Activated CD4-positive, alpha-beta T cell treated with anti-CD3 and anti-CD28 coated beads, Interleukin-2, amount 50 U/mL, for 1 hour (primary cell): ENCODE measurements around the gene PTPRE.

Source experiments
- DNase-seq: peaks from one replicate; pipeline ENCODE4 v3.0.0-alpha.2; 2020

Gene PTPRE

GRCh38 chr10:127884501-127884900, 22.4 kb upstream of the PTPRE start:
- DNase-seq: no peak

GRCh38 chr10:127886371-127887051, 20.4 kb upstream of the PTPRE start:
- no peak for DNase-seq

- DNase-seq: no peak
Measured at GRCh38 chr10:127887541-127888415, 19.1 kb upstream of the PTPRE start.

- no peak for DNase-seq
Measured at GRCh38 chr10:127888521-127889312, 18.2 kb upstream of the PTPRE start.

GRCh38 chr10:127889605-127890195, 17.2 kb upstream of the PTPRE start:
- no peak for DNase-seq

- DNase-seq: no peak
Measured at GRCh38 chr10:127890216-127890615, 16.7 kb upstream of the PTPRE start.

GRCh38 chr10:127890832-127891334, 16.0 kb upstream of the PTPRE start:
- no peak for DNase-seq

GRCh38 chr10:127892743-127893142, 14.2 kb upstream of the PTPRE start, which contains the start of gene CLRN3:
Gene CLRN3, minus strand, starts transcription at chr10:127892941. Its CDS starts 157 bp downstream, at chr10:127892784.
- no peak for DNase-seq

- DNase-seq: no peak
Measured at GRCh38 chr10:127894146-127894545, 12.8 kb upstream of the PTPRE start.

- no peak for DNase-seq
Measured at GRCh38 chr10:127896590-127896989, 10.3 kb upstream of the PTPRE start.

GRCh38 chr10:127897177-127897576, 9.7 kb upstream of the PTPRE start:
- no peak for DNase-seq

- no peak for DNase-seq
Measured at GRCh38 chr10:127899766-127900387, 7.0 kb upstream of the PTPRE start.

GRCh38 chr10:127903789-127904188, 3.1 kb upstream of the PTPRE start:
- no peak for DNase-seq

- DNase-seq: no peak
Measured at GRCh38 chr10:127904311-127905000, 2.4 kb upstream of the PTPRE start.

- no peak for DNase-seq
Measured at GRCh38 chr10:127905001-127905847, 1.7 kb upstream of the PTPRE start.

- no peak for DNase-seq
Measured at GRCh38 chr10:127905848-127906261, 1.0 kb upstream of the PTPRE start.

- DNase-seq: no peak
Measured at GRCh38 chr10:127907411-127908105, 655 bp downstream of the PTPRE start.

GRCh38 chr10:127908106-127908958, 1.4 kb downstream of the PTPRE start:
- no peak for DNase-seq

- DNase-seq: no peak
Measured at GRCh38 chr10:127908959-127909267, 2.0 kb downstream of the PTPRE start.
